ENCODE measurements around the gene AQR.

- TF ChIP-seq GATA3 (IDR thresholded peaks at IDR 0.05; ENCODE audit: low read depth, low read length), result no peak
- TF ChIP-seq GATA2 (IDR thresholded peaks at IDR 0.05; ENCODE audit: low read depth, low read length), result no peak
Measured at GRCh38 chr15:34886134-34886533, 83.4 kb downstream of the AQR start.

Data from SH-SY5Y (cell line).